ENCODE results near the gene GSTO2. TPM values are rescaled to one million over a fixed set of nuclear protein-coding genes. Genes with fewer than 3 reads are reported as not detected.

Gene GSTO2
- total and polyA plus RNA-seq, 2 experiments from 2014 or later = 30.7 to 49.8 TPM

DNA sequence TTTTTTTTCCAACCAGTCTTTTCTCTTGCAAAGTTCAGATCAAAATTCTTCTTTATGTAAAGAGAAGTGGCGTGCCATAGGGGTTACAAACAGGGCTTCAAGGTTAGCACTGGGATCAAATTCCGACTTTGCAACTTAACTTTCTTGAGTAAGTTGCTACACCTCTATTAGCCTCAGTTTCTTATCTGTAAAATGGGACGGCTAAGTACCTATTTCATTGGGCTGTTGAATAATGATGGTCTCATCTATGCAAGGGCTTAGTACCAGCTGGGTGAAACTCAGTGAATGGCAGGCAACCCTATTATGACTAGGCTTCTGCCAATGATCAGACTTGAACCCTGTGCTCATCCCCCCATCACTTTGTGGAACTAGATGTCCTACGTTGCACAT lies 35.4 kb downstream of the GSTO2 start:
- Histone ChIP-seq H3K27ac (ENCODE audit: low read depth) (no peak overlapping the region), H4K20me1 (replicated peaks; ENCODE audit: insufficient read depth) (no peaks in the 10 kb centered on the region), H3K36me3 (ENCODE audit: insufficient read depth) (peaks cover 6% of the 10 kb centered on the region; the same call in 1 of the 2 replicates), H3K9me2 (ENCODE audit: insufficient read depth) (peaks cover 6% of the 10 kb centered on the region; the same call in 1 of the 2 replicates), H3K27me3 (ENCODE audit: insufficient read depth) (no peaks in the 10 kb centered on the region), H3K79me2 (replicated peaks; ENCODE audit: insufficient read depth) (no peaks in the 10 kb centered on the region), H3F3A (replicated peaks; ENCODE audit: low read depth) (no peaks in the 10 kb centered on the region), H2AFZ (no peak overlapping the region), H3K4me2 (no peak overlapping the region), H3K4me1 (ENCODE audit: insufficient read depth) (no peaks in the 10 kb centered on the region), H3K4me3 (no peak overlapping the region)
- H3K27me3 Mint-ChIP-seq (ENCODE audit: insufficient read depth, low read depth, poor library complexity) = peaks cover 7% of the 10 kb centered on the region
- H3K27ac Mint-ChIP-seq = no peak overlapping the region
- no peak for DNase-seq (ENCODE audit: low spot score)
- H3K36me3 Mint-ChIP-seq (ENCODE audit: low read depth) = peaks cover 47% of the 10 kb centered on the region
- ATAC-seq = no peak
- H3K9me3 Mint-ChIP-seq = peaks cover 29% of the 10 kb centered on the region
- H3K4me1 Mint-ChIP-seq = peaks cover 16% of the 10 kb centered on the region
- TF ChIP-seq, protein P1, sequence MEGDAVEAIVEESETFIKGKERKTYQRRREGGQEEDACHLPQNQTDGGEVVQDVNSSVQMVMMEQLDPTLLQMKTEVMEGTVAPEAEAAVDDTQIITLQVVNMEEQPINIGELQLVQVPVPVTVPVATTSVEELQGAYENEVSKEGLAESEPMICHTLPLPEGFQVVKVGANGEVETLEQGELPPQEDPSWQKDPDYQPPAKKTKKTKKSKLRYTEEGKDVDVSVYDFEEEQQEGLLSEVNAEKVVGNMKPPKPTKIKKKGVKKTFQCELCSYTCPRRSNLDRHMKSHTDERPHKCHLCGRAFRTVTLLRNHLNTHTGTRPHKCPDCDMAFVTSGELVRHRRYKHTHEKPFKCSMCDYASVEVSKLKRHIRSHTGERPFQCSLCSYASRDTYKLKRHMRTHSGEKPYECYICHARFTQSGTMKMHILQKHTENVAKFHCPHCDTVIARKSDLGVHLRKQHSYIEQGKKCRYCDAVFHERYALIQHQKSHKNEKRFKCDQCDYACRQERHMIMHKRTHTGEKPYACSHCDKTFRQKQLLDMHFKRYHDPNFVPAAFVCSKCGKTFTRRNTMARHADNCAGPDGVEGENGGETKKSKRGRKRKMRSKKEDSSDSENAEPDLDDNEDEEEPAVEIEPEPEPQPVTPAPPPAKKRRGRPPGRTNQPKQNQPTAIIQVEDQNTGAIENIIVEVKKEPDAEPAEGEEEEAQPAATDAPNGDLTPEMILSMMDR (conservative IDR thresholded peaks at IDR 0.05; ENCODE audit: low read depth in 2 of 2) = no peak
- TF ChIP-seq STAT1 (IDR thresholded peaks at IDR 0.05; ENCODE audit: unreplicated experiment) (no peak), ZNF331 (CRISPR knock-in tag; IDR thresholded peaks at IDR 0.05; ENCODE audit: low read depth) (no peak), JUNB (IDR thresholded peaks at IDR 0.05; ENCODE audit: unreplicated experiment) (no peak), CREB1 (CRISPR knock-in tag; IDR thresholded peaks at IDR 0.05; ENCODE audit: low read depth) (no peak), POLR2AphosphoS5 (IDR thresholded peaks at IDR 0.05; ENCODE audit: low read depth) (no peak), EZH2 (IDR thresholded peaks at IDR 0.05; ENCODE audit: low read depth, unreplicated experiment) (no peak), ZNF114 (CRISPR knock-in tag; IDR thresholded peaks at IDR 0.05) (no peak), EZH2phosphoT487 (IDR thresholded peaks at IDR 0.05; ENCODE audit: unreplicated experiment) (no peak), NANOG (IDR thresholded peaks at IDR 0.05; ENCODE audit: borderline replicate concordance) (no peak)
- TF ChIP-seq, protein P2, sequence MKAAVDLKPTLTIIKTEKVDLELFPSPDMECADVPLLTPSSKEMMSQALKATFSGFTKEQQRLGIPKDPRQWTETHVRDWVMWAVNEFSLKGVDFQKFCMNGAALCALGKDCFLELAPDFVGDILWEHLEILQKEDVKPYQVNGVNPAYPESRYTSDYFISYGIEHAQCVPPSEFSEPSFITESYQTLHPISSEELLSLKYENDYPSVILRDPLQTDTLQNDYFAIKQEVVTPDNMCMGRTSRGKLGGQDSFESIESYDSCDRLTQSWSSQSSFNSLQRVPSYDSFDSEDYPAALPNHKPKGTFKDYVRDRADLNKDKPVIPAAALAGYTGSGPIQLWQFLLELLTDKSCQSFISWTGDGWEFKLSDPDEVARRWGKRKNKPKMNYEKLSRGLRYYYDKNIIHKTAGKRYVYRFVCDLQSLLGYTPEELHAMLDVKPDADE (IDR thresholded peaks at IDR 0.05) = no peak
- TF ChIP-seq, protein P3, sequence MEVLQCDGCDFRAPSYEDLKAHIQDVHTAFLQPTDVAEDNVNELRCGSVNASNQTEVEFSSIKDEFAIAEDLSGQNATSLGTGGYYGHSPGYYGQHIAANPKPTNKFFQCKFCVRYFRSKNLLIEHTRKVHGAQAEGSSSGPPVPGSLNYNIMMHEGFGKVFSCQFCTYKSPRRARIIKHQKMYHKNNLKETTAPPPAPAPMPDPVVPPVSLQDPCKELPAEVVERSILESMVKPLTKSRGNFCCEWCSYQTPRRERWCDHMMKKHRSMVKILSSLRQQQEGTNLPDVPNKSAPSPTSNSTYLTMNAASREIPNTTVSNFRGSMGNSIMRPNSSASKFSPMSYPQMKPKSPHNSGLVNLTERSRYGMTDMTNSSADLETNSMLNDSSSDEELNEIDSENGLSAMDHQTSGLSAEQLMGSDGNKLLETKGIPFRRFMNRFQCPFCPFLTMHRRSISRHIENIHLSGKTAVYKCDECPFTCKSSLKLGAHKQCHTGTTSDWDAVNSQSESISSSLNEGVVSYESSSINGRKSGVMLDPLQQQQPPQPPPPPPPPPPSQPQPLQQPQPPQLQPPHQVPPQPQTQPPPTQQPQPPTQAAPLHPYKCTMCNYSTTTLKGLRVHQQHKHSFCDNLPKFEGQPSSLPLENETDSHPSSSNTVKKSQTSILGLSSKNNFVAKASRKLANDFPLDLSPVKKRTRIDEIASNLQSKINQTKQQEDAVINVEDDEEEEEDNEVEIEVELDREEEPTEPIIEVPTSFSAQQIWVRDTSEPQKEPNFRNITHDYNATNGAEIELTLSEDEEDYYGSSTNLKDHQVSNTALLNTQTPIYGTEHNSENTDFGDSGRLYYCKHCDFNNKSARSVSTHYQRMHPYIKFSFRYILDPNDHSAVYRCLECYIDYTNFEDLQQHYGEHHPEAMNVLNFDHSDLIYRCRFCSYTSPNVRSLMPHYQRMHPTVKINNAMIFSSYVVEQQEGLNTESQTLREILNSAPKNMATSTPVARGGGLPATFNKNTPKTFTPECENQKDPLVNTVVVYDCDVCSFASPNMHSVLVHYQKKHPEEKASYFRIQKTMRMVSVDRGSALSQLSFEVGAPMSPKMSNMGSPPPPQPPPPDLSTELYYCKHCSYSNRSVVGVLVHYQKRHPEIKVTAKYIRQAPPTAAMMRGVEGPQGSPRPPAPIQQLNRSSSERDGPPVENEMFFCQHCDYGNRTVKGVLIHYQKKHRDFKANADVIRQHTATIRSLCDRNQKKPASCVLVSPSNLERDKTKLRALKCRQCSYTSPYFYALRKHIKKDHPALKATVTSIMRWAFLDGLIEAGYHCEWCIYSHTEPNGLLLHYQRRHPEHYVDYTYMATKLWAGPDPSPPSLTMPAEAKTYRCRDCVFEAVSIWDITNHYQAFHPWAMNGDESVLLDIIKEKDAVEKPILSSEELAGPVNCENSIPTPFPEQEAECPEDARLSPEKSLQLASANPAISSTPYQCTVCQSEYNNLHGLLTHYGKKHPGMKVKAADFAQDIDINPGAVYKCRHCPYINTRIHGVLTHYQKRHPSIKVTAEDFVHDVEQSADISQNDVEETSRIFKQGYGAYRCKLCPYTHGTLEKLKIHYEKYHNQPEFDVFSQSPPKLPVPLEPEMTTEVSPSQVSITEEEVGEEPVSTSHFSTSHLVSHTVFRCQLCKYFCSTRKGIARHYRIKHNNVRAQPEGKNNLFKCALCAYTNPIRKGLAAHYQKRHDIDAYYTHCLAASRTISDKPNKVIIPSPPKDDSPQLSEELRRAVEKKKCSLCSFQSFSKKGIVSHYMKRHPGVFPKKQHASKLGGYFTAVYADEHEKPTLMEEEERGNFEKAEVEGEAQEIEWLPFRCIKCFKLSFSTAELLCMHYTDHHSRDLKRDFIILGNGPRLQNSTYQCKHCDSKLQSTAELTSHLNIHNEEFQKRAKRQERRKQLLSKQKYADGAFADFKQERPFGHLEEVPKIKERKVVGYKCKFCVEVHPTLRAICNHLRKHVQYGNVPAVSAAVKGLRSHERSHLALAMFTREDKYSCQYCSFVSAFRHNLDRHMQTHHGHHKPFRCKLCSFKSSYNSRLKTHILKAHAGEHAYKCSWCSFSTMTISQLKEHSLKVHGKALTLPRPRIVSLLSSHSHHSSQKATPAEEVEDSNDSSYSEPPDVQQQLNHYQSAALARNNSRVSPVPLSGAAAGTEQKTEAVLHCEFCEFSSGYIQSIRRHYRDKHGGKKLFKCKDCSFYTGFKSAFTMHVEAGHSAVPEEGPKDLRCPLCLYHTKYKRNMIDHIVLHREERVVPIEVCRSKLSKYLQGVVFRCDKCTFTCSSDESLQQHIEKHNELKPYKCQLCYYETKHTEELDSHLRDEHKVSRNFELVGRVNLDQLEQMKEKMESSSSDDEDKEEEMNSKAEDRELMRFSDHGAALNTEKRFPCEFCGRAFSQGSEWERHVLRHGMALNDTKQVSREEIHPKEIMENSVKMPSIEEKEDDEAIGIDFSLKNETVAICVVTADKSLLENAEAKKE (CRISPR knock-in tag; IDR thresholded peaks at IDR 0.05) = no peak
- H3K4me3 Mint-ChIP-seq = no peak overlapping the region
